ENCODE results near the gene MT1X. TPM values are rescaled to one million over a fixed set of nuclear protein-coding genes. Genes with fewer than 3 reads are reported as not detected.
A peak's percentile ranks its signal among the peaks of the same experiment; 100 is the strongest.

Gene MT1X
- polyA plus RNA-seq, 1 experiment = 60.2 TPM

- no peak for DNase-seq (ENCODE audit: low read depth)
- Histone ChIP-seq H3K4me3 (ENCODE audit: low read depth, low read length) (no peak overlapping the region), H3K27me3 (ENCODE audit: control insufficient read depth, insufficient read depth, low read length) (peaks cover 25% of the 10 kb centered on the region), H3K36me3 (ENCODE audit: control insufficient read depth, insufficient read depth, low read length) (no peaks in the 10 kb centered on the region)
- CTCF ChIA-PET = no interaction called here
- no peak for TF ChIP-seq CTCF (IDR thresholded peaks at IDR 0.05; ENCODE audit: insufficient read depth, low read depth, low read length)
- POLR2A ChIA-PET = interaction anchor here (0.8 kb wide), 1 partner anchor 1081 kb away, joined by 3 read pairs; no protein-coding TSS in a partner anchor
These were observed 42.2 kb upstream of the MT1X start for GRCh38 chr16:56640076-56640475.

- no peaks in the 10 kb centered on the region for H3K36me3 ChIP-seq (ENCODE audit: control insufficient read depth, insufficient read depth, low read length)
- TF ChIP-seq CTCF (IDR thresholded peaks at IDR 0.05; ENCODE audit: insufficient read depth, low read depth, low read length) = no peak
- H3K27me3 ChIP-seq (ENCODE audit: control insufficient read depth, insufficient read depth, low read length) = peaks cover 27% of the 10 kb centered on the region
- POLR2A ChIA-PET = interaction anchor here (0.8 kb wide), 1 partner anchor 1082 kb away, joined by 3 read pairs; no protein-coding TSS in a partner anchor
- no peak for DNase-seq (ENCODE audit: low read depth)
- H3K4me3 ChIP-seq (ENCODE audit: low read depth, low read length) = no peak overlapping the region
- CTCF ChIA-PET = interaction anchor here (1.2 kb wide), 1 partner anchor 11 kb away, joined by 3 read pairs; no protein-coding TSS in a partner anchor
These were observed 41.1 kb upstream of the MT1X start for GRCh38 chr16:56641166-56641565.

- Histone ChIP-seq H3K4me3 (ENCODE audit: low read depth, low read length) (peak overlapping the region; percentile 15; the same call in 1 of the 2 replicates), H3K36me3 (ENCODE audit: control insufficient read depth, insufficient read depth, low read length) (no peaks in the 10 kb centered on the region), H3K27me3 (ENCODE audit: control insufficient read depth, insufficient read depth, low read length) (peaks cover 27% of the 10 kb centered on the region)
- ChIA-PET CTCF (interaction anchor here (0.8 to 2.1 kb wide), 4 partner anchors 9 to 42 kb away, joined by 3 to 5 read pairs (median 4); no protein-coding TSS in a partner anchor), POLR2A (no interaction called here)
- no peak for DNase-seq (ENCODE audit: low read depth)
- TF ChIP-seq CTCF (IDR thresholded peaks at IDR 0.05; ENCODE audit: insufficient read depth, low read depth, low read length) = peak; percentile 47
These were observed 39.0 kb upstream of the MT1X start for GRCh38 chr16:56643080-56643778.

GRCh38 chr16:56643833-56644232 lies 38.4 kb upstream of the MT1X start:
- H3K4me3 ChIP-seq (ENCODE audit: low read depth, low read length) = no peak overlapping the region
- no peak for DNase-seq (ENCODE audit: low read depth)
- ChIA-PET CTCF (interaction anchor here (0.8 to 2.1 kb wide), 3 partner anchors 8 to 43 kb away, joined by 4 to 5 read pairs (median 4); no protein-coding TSS in a partner anchor), POLR2A (no interaction called here)
- peaks cover 33% of the 10 kb centered on the region for H3K27me3 ChIP-seq (ENCODE audit: control insufficient read depth, insufficient read depth, low read length)
- H3K36me3 ChIP-seq (ENCODE audit: control insufficient read depth, insufficient read depth, low read length) = no peaks in the 10 kb centered on the region
- no peak for TF ChIP-seq CTCF (IDR thresholded peaks at IDR 0.05; ENCODE audit: insufficient read depth, low read depth, low read length)

- H3K36me3 ChIP-seq (ENCODE audit: control insufficient read depth, insufficient read depth, low read length) = no peaks in the 10 kb centered on the region
- peaks cover 38% of the 10 kb centered on the region for H3K27me3 ChIP-seq (ENCODE audit: control insufficient read depth, insufficient read depth, low read length)
- ChIA-PET POLR2A (no interaction called here), CTCF (no interaction called here)
- no peak for DNase-seq (ENCODE audit: low read depth)
- TF ChIP-seq CTCF (IDR thresholded peaks at IDR 0.05; ENCODE audit: insufficient read depth, low read depth, low read length) = no peak
- no peak overlapping the region for H3K4me3 ChIP-seq (ENCODE audit: low read depth, low read length)
These were observed 37.0 kb upstream of the MT1X start for GRCh38 chr16:56645311-56645710.

Data from BJ (cell line).